K562 (cell line): ENCODE measurements around the gene TMEM187. TPM values are rescaled to one million over a fixed set of nuclear protein-coding genes. Genes with fewer than 3 reads are reported as not detected.

Experiments used
- BRF1 ChIP-seq: IDR thresholded peaks from 3 replicates; pipeline ENCODE4 v1.6.1; 2011; ENCODE audit warnings: borderline replicate concordance, mild to moderate bottlenecking; ENCODE audit not compliant: insufficient read length; ENCODE audit errors: extremely low read depth
- BRF2 ChIP-seq: IDR thresholded peaks from 3 replicates; pipeline ENCODE4 v1.6.1; 2011; ENCODE audit warnings: borderline replicate concordance, mild to moderate bottlenecking; ENCODE audit not compliant: insufficient read length, insufficient read depth
- CAMTA2 ChIP-seq: fragments of 250-450 bp; sonication (Bioruptor Pico); conservative IDR thresholded peaks from 2 replicates; pipeline ENCODE4 v1.5.1; 2022
- DACH1 ChIP-seq: fragments of 450-650 bp; IDR thresholded peaks from 2 replicates; pipeline ENCODE4 v1.6.1; 2018; ENCODE audit not compliant: partially characterized antibody
- JUN ChIP-seq, 2 experiments: sonication (generic) in 1 of 2; formaldehyde crosslinking in 1 of 2; IDR thresholded peaks; 2 replicates each; pipeline versions ENCODE4 v1.6.1 to v1.8.0; 2012 to 2022; ENCODE audit warnings: borderline replicate concordance in 2 of 2, mild to moderate bottlenecking in 2 of 2, improper control_type of control experiment in 1 of 2, low read depth in 1 of 2, low read length in 1 of 2, missing genetic modification reagents in 1 of 2
- KLF10 ChIP-seq: fragments of 250-450 bp; sonication (Bioruptor Pico); IDR thresholded peaks from 2 replicates; pipeline ENCODE4 v1.6.1; 2021; ENCODE audit warnings: matching md5 sums
- KLF6 ChIP-seq: fragments of 250-450 bp; sonication (Bioruptor Pico); IDR thresholded peaks from 2 replicates; pipeline ENCODE4 v1.4.0; 2020; ENCODE audit warnings: mild to moderate bottlenecking, moderate library complexity, borderline replicate concordance
- MECOM ChIP-seq: fragments of 250-450 bp; sonication (Bioruptor Pico); IDR thresholded peaks from 2 replicates; pipeline ENCODE4 v1.8.0; 2022; ENCODE audit warnings: inconsistent platforms
- MLX ChIP-seq, 2 experiments: fragments of 450-650 bp in 1 of 2; sonication (generic) in 1 of 2; formaldehyde crosslinking; conservative IDR thresholded peaks; 2 replicates each; pipeline versions ENCODE4 v1.4.0 to v1.8.1; 2020 to 2022; ENCODE audit warnings: mild to moderate bottlenecking in 1 of 2, missing genetic modification reagents in 1 of 2
- MTF1 ChIP-seq: fragments of 250-450 bp; sonication (Bioruptor Pico); IDR thresholded peaks from 2 replicates; pipeline ENCODE4 v1.9.0; 2021; ENCODE audit warnings: moderate library complexity, mild to moderate bottlenecking, inconsistent platforms, borderline replicate concordance
- NFE2L1 ChIP-seq: fragments of 450-650 bp; IDR thresholded peaks from 2 replicates; pipeline ENCODE4 v1.6.1; 2016; ENCODE audit warnings: missing genetic modification characterization, low read depth, mild to moderate bottlenecking, missing compliant biosample characterization, moderate library complexity, borderline replicate concordance
- NKRF ChIP-seq: fragments of 450-650 bp; IDR thresholded peaks from 2 replicates; pipeline ENCODE4 v1.6.1; 2016; ENCODE audit warnings: borderline replicate concordance
- NRF1 ChIP-seq, 2 experiments: fragments of 450-650 bp; IDR thresholded peaks in 1 of 2; conservative IDR thresholded peaks in 1 of 2; 2 replicates each; pipeline ENCODE4 v1.6.1; 2014; ENCODE audit warnings: mild to moderate bottlenecking in 2 of 2
- SIN3A ChIP-seq, 2 experiments: fragments of 150-350 bp in 1 of 2; IDR thresholded peaks; 2 replicates each; pipeline ENCODE4 v1.6.1; 2011 to 2016; ENCODE audit warnings: borderline replicate concordance in 2 of 2, low read depth in 2 of 2, low read length in 2 of 2, mild to moderate bottlenecking in 2 of 2, moderate library complexity in 2 of 2; ENCODE audit not compliant: control insufficient read depth in 1 of 2
- TEAD4 ChIP-seq, 2 experiments: sonication (generic) in 1 of 2; formaldehyde crosslinking in 1 of 2; IDR thresholded peaks; 2 replicates each; pipeline versions ENCODE4 v1.6.1 to v1.8.0; 2012 to 2022; ENCODE audit warnings: borderline replicate concordance in 1 of 2, inconsistent platforms in 1 of 2, low read length in 1 of 2, mild to moderate bottlenecking in 1 of 2, missing genetic modification reagents in 1 of 2
- THRAP3 ChIP-seq: fragments of 450-650 bp; IDR thresholded peaks from 2 replicates; pipeline ENCODE4 v1.6.1; 2016; ENCODE audit warnings: mild to moderate bottlenecking, inconsistent platforms, borderline replicate concordance
- YY1 ChIP-seq, 3 experiments: IDR thresholded peaks; 2 replicates each; pipeline ENCODE4 v1.6.1; 2011; ENCODE audit warnings: low read length in 2 of 3, mild to moderate bottlenecking in 2 of 3, moderate library complexity in 2 of 3, borderline replicate concordance in 1 of 3, control low read depth in 1 of 3, low read depth in 1 of 3; ENCODE audit not compliant: insufficient read depth in 3 of 3, insufficient replicate concordance in 2 of 3, control insufficient read depth in 1 of 3, insufficient read length in 1 of 3; ENCODE audit errors: extremely low read depth in 1 of 3
- ZC3H8 ChIP-seq: fragments of 450-650 bp; IDR thresholded peaks from 2 replicates; pipeline ENCODE4 v1.6.1; 2017
- ZNF121 ChIP-seq: sonication (generic); formaldehyde crosslinking; conservative IDR thresholded peaks from 2 replicates; pipeline ENCODE4 v1.8.0; 2022; ENCODE audit warnings: missing genetic modification reagents
- ZNF3 ChIP-seq: fragments of 250-450 bp; sonication (Bioruptor Pico); IDR thresholded peaks from 2 replicates; pipeline ENCODE4 v1.5.0; 2021; ENCODE audit warnings: mild to moderate bottlenecking, moderate library complexity
- ZNF324 ChIP-seq: fragments of 250-450 bp; sonication (Bioruptor Pico); IDR thresholded peaks from 2 replicates; pipeline ENCODE4 v1.4.0; 2020; ENCODE audit warnings: mild to moderate bottlenecking
- ZNF408 ChIP-seq: fragments of 250-450 bp; sonication (Bioruptor Pico); IDR thresholded peaks from 2 replicates; pipeline ENCODE4 v1.4.0; 2020; ENCODE audit warnings: low read depth, mild to moderate bottlenecking, moderate library complexity
- ZNF764 ChIP-seq: fragments of 250-450 bp; sonication (Bioruptor Pico); IDR thresholded peaks from 2 replicates; pipeline ENCODE4 v1.4.0; 2020; ENCODE audit warnings: low read depth, mild to moderate bottlenecking, moderate library complexity
- polyA plus RNA-seq, 8 experiments: library from polyadenylated mRNA; depleted of rRNA in 4 of 8; stranded (reverse) in 5 of 8; unstranded in 3 of 8; fragments of >200 nt; fragmentation: Nextera tagmentation in 2 of 8; fragmentation: Illumina TruSeq in 1 of 8; extraction: Ambion mirVana in 2 of 8; extraction: Trizol in 1 of 8; gene quantifications; 2 replicates each; pipeline versions ENCODE4 v1.2.1 to v1.2.3, GENCODE V29; 2011 to 2014; ENCODE audit warnings: inconsistent platforms in 1 of 8, missing spikeins in 1 of 8
- total RNA-seq, 7 experiments: library from RNA; depleted of rRNA in 6 of 7; stranded (reverse); fragments of >200 nt in 6 of 7; fragmentation: Illumina TruSeq in 2 of 7; extraction: Trizol in 2 of 7; gene quantifications; 2 replicates each; pipeline versions ENCODE4 v1.2.1 to v1.2.3, GENCODE V29; 2011 to 2021; ENCODE audit warnings: low replicate concordance in 1 of 7

TMEM187 gene
- total and polyA plus RNA-seq, 9 of the 15 experiments (the other 6 are each of a cell fraction or from before 2014, with no cell fraction given) = 0.13 to 6.4 (median 1.6) TPM

- TF ChIP-seq BRF1 (no peak), JUN (IDR thresholded peaks at IDR 0.05; ENCODE audit: borderline replicate concordance, low read depth, low read length) (no peak), JUN (CRISPR knock-in tag; IDR thresholded peaks at IDR 0.05; ENCODE audit: borderline replicate concordance) (no peak), NRF1 (conservative IDR thresholded peaks at IDR 0.05 in 1 of 2, IDR thresholded peaks at IDR 0.05 in 1 of 2) (no peak), ZNF324 (CRISPR knock-in tag) (no peak), ZNF121 (CRISPR knock-in tag) (no peak), ZNF408 (no peak), ZC3H8 (no peak), CAMTA2 (0 out of 2 replicates have a peak, but pooled peaks have one; percentile 63), ZNF3 (CRISPR knock-in tag) (no peak), DACH1 (no peak), THRAP3 (no peak), MLX (CRISPR knock-in tag; conservative IDR thresholded peaks at IDR 0.05) (no peak), TEAD4 (IDR thresholded peaks at IDR 0.05; ENCODE audit: low read length) (no peak), TEAD4 (CRISPR knock-in tag; IDR thresholded peaks at IDR 0.05; ENCODE audit: borderline replicate concordance) (no peak), NFE2L1 (tag) (peak; percentile 97), SIN3A (IDR thresholded peaks at IDR 0.05; ENCODE audit: borderline replicate concordance in 2 of 2, control insufficient read depth in 1 of 2, low read depth in 2 of 2, low read length in 2 of 2) (no peak), NKRF (no peak), KLF10 (0 out of 2 replicates have a peak, but pooled peaks have one; percentile 28), KLF6 (CRISPR knock-in tag) (peak; percentile 96), MTF1 (peak; percentile 64; the same call in 1 of the 2 replicates), YY1 (IDR thresholded peaks at IDR 0.05; ENCODE audit: borderline replicate concordance in 1 of 3, control insufficient read depth in 1 of 3, extremely low read depth in 1 of 3, insufficient read depth in 3 of 3, insufficient read length in 1 of 3, insufficient replicate concordance in 2 of 3, low read depth in 1 of 3, low read length in 2 of 3) (peak; percentile 47 to 88 (median 73)), BRF2 (no peak), MECOM (CRISPR knock-in tag) (peak; percentile 91), ZNF764 (no peak)
Observed at GRCh38 chrX:154002215-154002719, 29.7 kb downstream of the TMEM187 start (continued).
